HCT116 (cell line): Measurements from ENCODE around the gene SUGCT. TPM values are rescaled to one million over a fixed set of nuclear protein-coding genes. Genes with fewer than 3 reads are reported as not detected.

Source experiments
- ATAC-seq: fragments of 200-7000 bp; cut with Tn5 transposase; 2 replicates; pipeline ENCODE4 v1.9.1; 2020; ENCODE audit warnings: mild to moderate bottlenecking, moderate library complexity
- BruUV-seq: library from RNA; stranded (reverse); fragments of 400-500 nt; replicated peaks from 2 replicates; lab custom pipeline; 2021; lab: Mats Ljungman, UMichigan
- CTCF ChIA-PET: fragments of 300-600 bp; sonication (Branson Sonifier 250); formaldehyde crosslinking; loops from one replicate; lab custom pipeline; 2021; ENCODE audit warnings: antibody characterized with exemption; lab: Charles Lee
- POLR2A ChIA-PET: fragments of 300-600, 350-600 bp; sonication (Branson Sonifier 250); formaldehyde crosslinking; loops from one replicate; lab custom pipeline; 2021; ENCODE audit warnings: antibody characterized with exemption; lab: Charles Lee
- RAD21 ChIA-PET, 2 experiments: fragments of 300-600 bp; sonication (Branson Sonifier 250); formaldehyde crosslinking; loops; one replicate each; lab custom pipeline; 2023; ENCODE audit warnings: low total read pairs in 2 of 2; ENCODE audit not compliant: uncharacterized antibody in 2 of 2, unreplicated experiment in 2 of 2, low non-redundant PET in 1 of 2; lab: Charles Lee
- DNase-seq: peaks from one replicate; pipeline ENCODE4 v3.0.0-alpha.2; 2010; ENCODE audit warnings: low read depth, low spot score
- H2AFZ ChIP-seq: fragments of 200-600 bp; shearing (Covaris generic), sonication (generic); 2 replicates; pipeline ENCODE4 v1.6.1; 2017; ENCODE audit warnings: low read depth, mixed run types, mixed read lengths, antibody characterized with exemption, low read length; ENCODE audit not compliant: poor library complexity, severe bottlenecking
- H3K27ac ChIP-seq: 2 replicates; pipeline ENCODE4 v1.5.1; 2012; ENCODE audit warnings: low read depth, low read length
- H3K27me3 ChIP-seq: fragments of 200-600 bp; sonication (generic); 2 replicates; pipeline ENCODE4 v1.6.1; 2016; ENCODE audit warnings: mixed run types, low read length, mixed read lengths; ENCODE audit not compliant: insufficient read depth
- H3K36me3 ChIP-seq, 2 experiments: fragments of 200-500 bp in 1 of 2; fragments of 200-600 bp in 1 of 2; sonication (Bioruptor generic) in 1 of 2; sonication (generic) in 1 of 2; 2 replicates each; pipeline versions ENCODE4 v1.5.1 to v1.6.1; 2014 to 2016; ENCODE audit warnings: low read length in 2 of 2, inconsistent platforms in 1 of 2, mixed read lengths in 1 of 2, mixed run types in 1 of 2; ENCODE audit not compliant: insufficient read depth in 2 of 2, control insufficient read depth in 1 of 2
- H3K4me1 ChIP-seq, 2 experiments: fragments of 200-600 bp in 1 of 2; sonication (generic) in 1 of 2; 2 replicates each; pipeline versions ENCODE4 v1.5.1 to v1.6.1; 2012 to 2017; ENCODE audit warnings: low read length in 2 of 2, inconsistent platforms in 1 of 2, mild to moderate bottlenecking in 1 of 2, mixed read lengths in 1 of 2, mixed run types in 1 of 2, moderate library complexity in 1 of 2; ENCODE audit not compliant: insufficient read depth in 2 of 2, control insufficient read depth in 1 of 2
- H3K4me2 ChIP-seq: fragments of 200-600 bp; sonication (generic); 2 replicates; pipeline ENCODE4 v1.6.1; 2017; ENCODE audit warnings: mixed run types, low read length, mixed read lengths
- H3K4me3 ChIP-seq, 2 experiments: fragments of 200-600 bp in 1 of 2; sonication (generic) in 1 of 2; replicated peaks in 1 of 2; 2 replicates each; pipeline ENCODE4 v1.5.1; 2011 to 2016; ENCODE audit warnings: low read length in 2 of 2, control low read depth in 1 of 2, low read depth in 1 of 2, mild to moderate bottlenecking in 1 of 2, mixed read lengths in 1 of 2, mixed run types in 1 of 2
- H3K79me2 ChIP-seq: fragments of 200-600 bp; sonication (generic); 2 replicates; pipeline ENCODE4 v1.6.1; 2017; ENCODE audit warnings: mild to moderate bottlenecking, mixed run types, low read length, moderate library complexity, mixed read lengths; ENCODE audit not compliant: insufficient read depth
- H3K9ac ChIP-seq: fragments of 200-600 bp; sonication (generic); 2 replicates; pipeline ENCODE4 v1.6.1; 2016; ENCODE audit warnings: low read length, mixed read lengths
- H3K9me2 ChIP-seq: fragments of 200-600 bp; sonication (generic), shearing (Covaris generic); 2 replicates; pipeline ENCODE4 v1.6.1; 2017; ENCODE audit warnings: mixed run types, mild to moderate bottlenecking, moderate library complexity; ENCODE audit not compliant: insufficient read depth
- H3K9me3 ChIP-seq, 2 experiments: fragments of 200-500 bp in 1 of 2; fragments of 200-600 bp in 1 of 2; sonication (Bioruptor generic) in 1 of 2; sonication (generic) in 1 of 2; 2 replicates each; pipeline ENCODE4 v1.6.1; 2014 to 2017; ENCODE audit warnings: low read length in 2 of 2, mixed read lengths in 2 of 2, inconsistent platforms in 1 of 2, low read depth in 1 of 2, mild to moderate bottlenecking in 1 of 2, mixed run types in 1 of 2, moderate library complexity in 1 of 2; ENCODE audit not compliant: control insufficient read depth in 1 of 2, insufficient read depth in 1 of 2
- H4K20me1 ChIP-seq: fragments of 200-600 bp; sonication (generic), shearing (Covaris generic); 2 replicates; pipeline ENCODE4 v1.6.1; 2017; ENCODE audit warnings: mixed run types, mild to moderate bottlenecking, moderate library complexity; ENCODE audit not compliant: insufficient read depth
- CBX3 ChIP-seq: IDR thresholded peaks from 2 replicates; pipeline ENCODE4 v1.6.1; 2012; ENCODE audit warnings: low read depth
- CEBPB ChIP-seq: IDR thresholded peaks from 2 replicates; pipeline ENCODE4 v1.6.1; 2012; ENCODE audit warnings: low read depth
- EGR1 ChIP-seq: IDR thresholded peaks from 2 replicates; pipeline ENCODE4 v1.6.1; 2012; ENCODE audit warnings: low read depth
- ELF1 ChIP-seq: IDR thresholded peaks from 2 replicates; pipeline ENCODE4 v1.6.1; 2012; ENCODE audit warnings: low read depth, borderline replicate concordance
- FOSL1 ChIP-seq: IDR thresholded peaks from 2 replicates; pipeline ENCODE4 v1.6.1; 2012; ENCODE audit warnings: low read depth
- POLR2A ChIP-seq: IDR thresholded peaks from 2 replicates; pipeline ENCODE4 v1.7.0; 2011; ENCODE audit warnings: borderline replicate concordance; ENCODE audit not compliant: insufficient read depth, insufficient read length; ENCODE audit errors: extremely low read depth
- RAD21 ChIP-seq: IDR thresholded peaks from 2 replicates; pipeline ENCODE4 v1.6.1; 2012; ENCODE audit warnings: low read depth, mild to moderate bottlenecking
- SRF ChIP-seq: IDR thresholded peaks from 2 replicates; pipeline ENCODE4 v1.6.1; 2012; ENCODE audit warnings: low read depth
- TCF7L2 ChIP-seq: IDR thresholded peaks from 2 replicates; pipeline ENCODE4 v1.7.0; 2011; ENCODE audit warnings: borderline replicate concordance, inconsistent platforms; ENCODE audit not compliant: insufficient read depth, insufficient read length; ENCODE audit errors: extremely low read depth
- YY1 ChIP-seq: IDR thresholded peaks from 2 replicates; pipeline ENCODE4 v1.6.1; 2011; ENCODE audit warnings: low read length, low read depth, moderate library complexity, mild to moderate bottlenecking; ENCODE audit not compliant: insufficient replicate concordance; ENCODE audit errors: extremely low read depth
- intact Hi-C: fragments of 100-400 bp; cut with micrococcal nuclease; formaldehyde crosslinking; loops from 2 replicates; pipeline ENCODE4 v1.10.0; 2022
- total RNA-seq: library from RNA; stranded (reverse); gene quantifications from one replicate; pipeline ENCODE4 v1.2.1, GENCODE V29; 2021; ENCODE audit not compliant: unreplicated experiment
- TF ChIP-seq, protein P1 (sequence below): IDR thresholded peaks from 2 replicates; pipeline ENCODE4 v1.6.1; 2011; ENCODE audit warnings: mild to moderate bottlenecking, low read length, moderate library complexity; ENCODE audit not compliant: insufficient replicate concordance; ENCODE audit errors: extremely low read depth
- TF ChIP-seq, protein P2 (sequence below): IDR thresholded peaks from 2 replicates; pipeline ENCODE4 v1.6.1; 2012
- TF ChIP-seq, protein P3 (sequence below): IDR thresholded peaks from 2 replicates; pipeline ENCODE4 v1.6.1; 2012

SUGCT gene
- total RNA-seq, 1 experiment from 2014 or later, result 4.4 TPM

DNA sequence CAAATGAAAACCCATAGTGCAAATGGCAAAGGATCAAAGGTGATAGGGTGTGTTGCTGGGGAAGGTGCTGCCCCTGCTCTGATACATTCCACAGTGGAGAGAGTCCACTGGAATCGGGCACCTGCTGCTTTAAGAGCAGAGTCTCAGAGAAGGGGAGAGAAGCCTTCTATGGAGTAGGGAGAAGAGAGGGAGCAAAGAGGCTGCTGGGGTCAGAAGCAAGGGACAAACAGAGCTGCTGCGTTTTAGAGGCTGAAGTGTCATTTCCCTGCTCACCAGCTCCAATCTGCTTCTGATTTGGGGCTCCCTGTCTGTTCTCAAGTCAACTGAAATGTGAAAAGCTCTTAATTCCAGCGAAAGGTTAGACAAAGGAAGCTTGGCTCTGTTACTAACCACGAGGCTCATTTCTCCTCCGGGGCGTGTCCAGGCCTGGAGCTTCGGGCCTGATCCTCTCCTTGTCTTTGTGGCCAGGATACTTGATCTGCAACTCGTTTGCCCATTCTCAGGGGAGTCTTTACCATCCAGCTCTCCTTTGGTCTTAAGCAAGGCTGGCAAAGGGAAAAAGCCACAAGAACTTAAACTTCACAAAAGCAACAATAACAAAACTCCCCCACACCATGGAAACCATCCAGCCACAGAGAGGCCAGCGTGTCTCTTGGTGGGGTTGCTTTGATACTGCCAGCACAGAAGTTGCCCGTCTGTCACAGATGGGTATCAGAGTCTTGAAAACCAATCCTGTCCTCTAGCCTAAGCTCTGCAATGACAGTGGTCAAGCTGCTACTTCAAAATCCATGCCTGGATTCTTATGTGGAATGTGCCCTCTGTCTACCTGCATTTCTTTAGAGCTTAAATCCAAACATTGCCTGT is 692.6 kb downstream of the SUGCT start:
- Histone ChIP-seq H3K36me3 (no peaks in the 10 kb centered on the region), H3K9ac (no peak overlapping the region), H3K4me1 (no peaks in the 10 kb centered on the region), H3K4me2 (no peak overlapping the region), H4K20me1 (no peaks in the 10 kb centered on the region), H3K27ac (no peak overlapping the region), H3K4me3 (no peak overlapping the region), H3K9me3 (no peaks in the 10 kb centered on the region), H3K27me3 (no peaks in the 10 kb centered on the region), H3K9me2 (no peaks in the 10 kb centered on the region), H3K79me2 (no peaks in the 10 kb centered on the region), H2AFZ (no peak overlapping the region)
- CTCF ChIA-PET, result no interaction called here
- ATAC-seq (no peak), DNase-seq (no peak)
- RAD21 ChIA-PET, result no interaction called here
- POLR2A ChIA-PET, result no interaction called here
- intact Hi-C loops, result no loop called here
- TF ChIP-seq, protein P1, sequence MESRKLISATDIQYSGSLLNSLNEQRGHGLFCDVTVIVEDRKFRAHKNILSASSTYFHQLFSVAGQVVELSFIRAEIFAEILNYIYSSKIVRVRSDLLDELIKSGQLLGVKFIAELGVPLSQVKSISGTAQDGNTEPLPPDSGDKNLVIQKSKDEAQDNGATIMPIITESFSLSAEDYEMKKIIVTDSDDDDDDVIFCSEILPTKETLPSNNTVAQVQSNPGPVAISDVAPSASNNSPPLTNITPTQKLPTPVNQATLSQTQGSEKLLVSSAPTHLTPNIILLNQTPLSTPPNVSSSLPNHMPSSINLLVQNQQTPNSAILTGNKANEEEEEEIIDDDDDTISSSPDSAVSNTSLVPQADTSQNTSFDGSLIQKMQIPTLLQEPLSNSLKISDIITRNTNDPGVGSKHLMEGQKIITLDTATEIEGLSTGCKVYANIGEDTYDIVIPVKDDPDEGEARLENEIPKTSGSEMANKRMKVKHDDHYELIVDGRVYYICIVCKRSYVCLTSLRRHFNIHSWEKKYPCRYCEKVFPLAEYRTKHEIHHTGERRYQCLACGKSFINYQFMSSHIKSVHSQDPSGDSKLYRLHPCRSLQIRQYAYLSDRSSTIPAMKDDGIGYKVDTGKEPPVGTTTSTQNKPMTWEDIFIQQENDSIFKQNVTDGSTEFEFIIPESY, result no peak
- TF ChIP-seq, protein P2, sequence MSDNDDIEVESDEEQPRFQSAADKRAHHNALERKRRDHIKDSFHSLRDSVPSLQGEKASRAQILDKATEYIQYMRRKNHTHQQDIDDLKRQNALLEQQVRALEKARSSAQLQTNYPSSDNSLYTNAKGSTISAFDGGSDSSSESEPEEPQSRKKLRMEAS, result no peak
- TF ChIP-seq CBX3 (no peak), CEBPB (no peak), YY1 (no peak), TCF7L2 (no peak), POLR2A (no peak), FOSL1 (no peak), SRF (no peak), ELF1 (no peak), RAD21 (no peak), EGR1 (no peak)
- TF ChIP-seq, protein P3, sequence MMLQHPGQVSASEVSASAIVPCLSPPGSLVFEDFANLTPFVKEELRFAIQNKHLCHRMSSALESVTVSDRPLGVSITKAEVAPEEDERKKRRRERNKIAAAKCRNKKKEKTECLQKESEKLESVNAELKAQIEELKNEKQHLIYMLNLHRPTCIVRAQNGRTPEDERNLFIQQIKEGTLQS, result no peak
- TF ChIP-seq, all 23 proteins: peak for 0
- BruUV-seq, result no TSS peak
